Measurements from ENCODE around the gene ZNF136.

The ZNF136 gene

DNA sequence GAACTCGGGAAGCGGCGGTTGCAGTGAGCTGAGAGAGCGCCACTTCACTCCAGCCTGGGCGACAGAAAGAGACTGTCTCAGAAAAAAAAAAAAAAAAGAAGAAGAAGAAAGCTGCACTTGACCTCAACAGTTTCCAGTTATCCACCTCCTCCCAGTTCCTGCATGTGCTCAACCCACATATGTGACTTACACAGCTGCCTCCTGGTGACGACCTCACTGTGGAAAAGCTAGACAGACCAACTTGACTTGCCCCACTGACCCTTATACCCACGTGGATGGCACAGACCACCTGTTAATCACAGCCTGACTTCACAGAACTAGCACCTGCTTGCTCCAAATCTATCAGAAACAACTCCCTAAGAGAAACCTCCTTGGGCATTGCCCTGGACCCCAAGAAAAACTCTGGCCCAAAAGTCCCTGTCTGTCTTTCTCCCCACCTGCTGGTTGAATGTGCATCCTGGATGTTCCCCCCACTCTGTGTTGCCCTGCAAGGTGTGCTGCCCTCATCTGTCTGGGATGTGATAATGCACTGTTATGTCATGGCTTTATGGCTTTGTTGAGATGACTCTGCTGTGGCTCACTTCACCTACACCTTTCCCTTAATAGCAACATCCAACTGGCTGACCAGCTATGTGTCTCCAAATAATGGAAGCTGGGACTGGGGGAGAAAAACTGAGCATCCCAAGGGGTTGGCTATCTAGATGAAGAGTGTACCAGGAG, 25.5 kb upstream of the ZNF136 start:
- H3K27ac ChIP-seq (ENCODE audit: low read depth, low read length): no peak overlapping the region
- H3K23ac ChIP-seq (ENCODE audit: low read length): no peak overlapping the region
- no peak overlapping the region for H2BK120ac ChIP-seq (ENCODE audit: low read depth, low read length)
- no peak overlapping the region for H2BK15ac ChIP-seq (replicated peaks; ENCODE audit: low read depth)
- H3K4me1 ChIP-seq (ENCODE audit: control insufficient read depth, low read depth, low read length): peaks cover 6% of the 10 kb centered on the region
- peaks cover 6% of the 10 kb centered on the region for H3K79me1 ChIP-seq (ENCODE audit: low read length)
- H3K36me3 ChIP-seq (ENCODE audit: control insufficient read depth, insufficient read depth, low read length): peaks cover 17% of the 10 kb centered on the region
- H3K4me3 ChIP-seq (ENCODE audit: low read length): no peak overlapping the region
- no peak overlapping the region for H2AK5ac ChIP-seq (ENCODE audit: low read length)
- H4K5ac ChIP-seq (ENCODE audit: low read length): no peak overlapping the region
- peak; percentile 77 for DNase-seq
- no peaks in the 10 kb centered on the region for H3K27me3 ChIP-seq (ENCODE audit: insufficient read depth, low read length, poor library complexity)
- no CpG with 5 or more reads among the region's 7 CpGs for WGBS (ENCODE audit: extremely low coverage, insufficient coverage, low lambda C conversion rate)
- H3K4ac ChIP-seq (ENCODE audit: low read depth, low read length): no peak overlapping the region
- H4K8ac ChIP-seq (ENCODE audit: low read depth, low read length): no peak overlapping the region
- H3K18ac ChIP-seq (ENCODE audit: low read length): no peak overlapping the region
- H3K4me2 ChIP-seq (ENCODE audit: low read length): no peak overlapping the region
- H3K79me2 ChIP-seq (ENCODE audit: control insufficient read depth, insufficient read depth, low read length): no peaks in the 10 kb centered on the region
- H3K9ac ChIP-seq (ENCODE audit: low read length): no peak overlapping the region
- H3K56ac ChIP-seq (ENCODE audit: low read length): no peak overlapping the region
- H2BK5ac ChIP-seq (ENCODE audit: low read length): no peak overlapping the region

DNA sequence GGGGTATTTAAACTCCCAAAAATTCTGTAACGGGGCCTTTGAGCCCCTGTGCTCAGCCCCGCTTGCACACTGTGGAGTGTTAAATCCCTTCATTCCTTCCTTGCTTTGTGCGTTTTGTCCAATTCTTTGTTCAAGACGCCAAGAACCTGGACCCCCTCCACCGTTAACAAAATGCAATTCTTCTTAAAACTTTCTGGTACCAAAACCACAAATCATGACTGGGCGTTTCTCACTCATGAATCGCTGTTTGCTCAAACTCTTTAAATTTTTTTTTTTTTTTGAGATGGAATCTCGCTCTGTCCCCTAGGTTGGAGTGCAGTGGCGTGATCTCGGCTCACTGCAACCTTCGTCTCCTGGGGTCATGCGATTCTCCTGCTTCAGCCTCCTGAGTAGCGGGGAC, 23.6 kb upstream of the ZNF136 start:
- Histone ChIP-seq H2BK15ac (replicated peaks; ENCODE audit: low read depth) (no peak overlapping the region), H2BK5ac (ENCODE audit: low read length) (no peak overlapping the region), H2BK120ac (ENCODE audit: low read depth, low read length) (no peak overlapping the region), H3K4me2 (ENCODE audit: low read length) (peak overlapping the region; percentile 1), H3K9ac (ENCODE audit: low read length) (peak overlapping the region; percentile 86), H3K4ac (ENCODE audit: low read depth, low read length) (peak overlapping the region; percentile 43), H3K36me3 (ENCODE audit: control insufficient read depth, insufficient read depth, low read length) (peaks cover 4% of the 10 kb centered on the region), H3K18ac (ENCODE audit: low read length) (peak overlapping the region; percentile 77), H3K4me3 (ENCODE audit: low read length) (peak overlapping the region; percentile 91), H3K79me1 (ENCODE audit: low read length) (peaks cover 6% of the 10 kb centered on the region), H3K79me2 (ENCODE audit: control insufficient read depth, insufficient read depth, low read length) (no peaks in the 10 kb centered on the region), H3K27ac (ENCODE audit: low read depth, low read length) (no peak overlapping the region), H2AK5ac (ENCODE audit: low read length) (no peak overlapping the region), H3K27me3 (ENCODE audit: insufficient read depth, low read length, poor library complexity) (no peaks in the 10 kb centered on the region), H3K23ac (ENCODE audit: low read length) (no peak overlapping the region), H3K4me1 (ENCODE audit: control insufficient read depth, low read depth, low read length) (peaks cover 6% of the 10 kb centered on the region), H3K56ac (ENCODE audit: low read length) (peak overlapping the region; percentile 93), H4K8ac (ENCODE audit: low read depth, low read length) (no peak overlapping the region), H4K5ac (ENCODE audit: low read length) (no peak overlapping the region)
- no CpG with 5 or more reads among the region's 13 CpGs for WGBS (ENCODE audit: extremely low coverage, insufficient coverage, low lambda C conversion rate)
- DNase-seq: no peak

DNA sequence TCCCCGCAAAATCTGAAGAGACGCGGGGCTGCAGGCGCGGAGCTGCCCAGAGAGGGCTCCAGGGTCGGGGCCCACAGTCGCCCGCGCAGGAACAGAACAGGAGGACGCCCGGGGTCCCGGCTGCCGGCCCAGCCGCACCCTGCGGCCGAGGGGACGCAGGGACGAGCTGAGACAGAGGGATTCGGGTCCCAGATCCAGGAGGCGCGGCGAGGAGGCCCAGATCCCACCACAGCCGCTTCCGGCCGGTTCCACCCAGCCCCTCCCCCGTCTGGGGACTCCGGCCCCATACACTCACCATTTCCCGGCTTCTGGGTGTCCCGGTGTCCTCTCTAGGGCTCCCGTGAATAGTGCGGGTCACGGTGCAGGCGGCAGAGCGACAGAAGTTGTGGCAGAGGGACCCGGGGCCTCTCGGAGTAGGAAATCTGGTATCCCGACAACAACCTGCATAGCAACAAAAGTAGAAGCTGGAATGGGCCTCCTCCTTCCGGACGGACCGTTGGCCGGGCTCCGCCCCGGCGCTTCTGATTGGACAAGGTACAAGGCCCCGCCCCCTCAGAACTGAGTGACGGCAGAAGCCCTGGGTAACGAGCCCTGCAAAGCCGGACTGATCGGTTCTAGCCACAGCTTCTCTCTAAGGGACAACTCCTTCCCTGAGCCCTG, 22.9 kb upstream of the ZNF136 start, which contains the start of gene ZNF20:
TSS of gene ZNF20 (minus strand) at position 466 of the 660 bp plus-strand sequence. CDS start at position 298, 168 bp downstream.
- Histone ChIP-seq H3K4ac (ENCODE audit: low read depth, low read length) (peak within 1 kb of the TSS; percentile 78), H3K27ac (ENCODE audit: low read depth, low read length) (peak within 1 kb of the TSS; percentile 95), H2BK120ac (ENCODE audit: low read depth, low read length) (no peak within 1 kb of the TSS), H2BK15ac (replicated peaks; ENCODE audit: low read depth) (no peak within 1 kb of the TSS), H3K18ac (ENCODE audit: low read length) (peak within 1 kb of the TSS; percentile 77), H3K79me2 (ENCODE audit: control insufficient read depth, insufficient read depth, low read length) (no peaks in the 10 kb centered on the region), H3K4me3 (ENCODE audit: low read length) (peak within 1 kb of the TSS; percentile 91), H3K23ac (ENCODE audit: low read length) (no peak within 1 kb of the TSS), H3K36me3 (ENCODE audit: control insufficient read depth, insufficient read depth, low read length) (peaks cover 1% of the 10 kb centered on the region), H3K4me2 (ENCODE audit: low read length) (peak within 1 kb of the TSS; percentile 52), H3K27me3 (ENCODE audit: insufficient read depth, low read length, poor library complexity) (no peaks in the 10 kb centered on the region), H4K8ac (ENCODE audit: low read depth, low read length) (no peak within 1 kb of the TSS), H2BK5ac (ENCODE audit: low read length) (no peak within 1 kb of the TSS), H3K79me1 (ENCODE audit: low read length) (peaks cover 6% of the 10 kb centered on the region), H2AK5ac (ENCODE audit: low read length) (no peak within 1 kb of the TSS), H4K5ac (ENCODE audit: low read length) (no peak within 1 kb of the TSS), H3K56ac (ENCODE audit: low read length) (peak within 1 kb of the TSS; percentile 93), H3K9ac (ENCODE audit: low read length) (peak within 1 kb of the TSS; percentile 86), H3K4me1 (ENCODE audit: control insufficient read depth, low read depth, low read length) (peaks cover 6% of the 10 kb centered on the region)
- no CpG with 5 or more reads among the region's 49 CpGs for WGBS (ENCODE audit: extremely low coverage, insufficient coverage, low lambda C conversion rate)
- DNase-seq: peak; percentile 98

DNA sequence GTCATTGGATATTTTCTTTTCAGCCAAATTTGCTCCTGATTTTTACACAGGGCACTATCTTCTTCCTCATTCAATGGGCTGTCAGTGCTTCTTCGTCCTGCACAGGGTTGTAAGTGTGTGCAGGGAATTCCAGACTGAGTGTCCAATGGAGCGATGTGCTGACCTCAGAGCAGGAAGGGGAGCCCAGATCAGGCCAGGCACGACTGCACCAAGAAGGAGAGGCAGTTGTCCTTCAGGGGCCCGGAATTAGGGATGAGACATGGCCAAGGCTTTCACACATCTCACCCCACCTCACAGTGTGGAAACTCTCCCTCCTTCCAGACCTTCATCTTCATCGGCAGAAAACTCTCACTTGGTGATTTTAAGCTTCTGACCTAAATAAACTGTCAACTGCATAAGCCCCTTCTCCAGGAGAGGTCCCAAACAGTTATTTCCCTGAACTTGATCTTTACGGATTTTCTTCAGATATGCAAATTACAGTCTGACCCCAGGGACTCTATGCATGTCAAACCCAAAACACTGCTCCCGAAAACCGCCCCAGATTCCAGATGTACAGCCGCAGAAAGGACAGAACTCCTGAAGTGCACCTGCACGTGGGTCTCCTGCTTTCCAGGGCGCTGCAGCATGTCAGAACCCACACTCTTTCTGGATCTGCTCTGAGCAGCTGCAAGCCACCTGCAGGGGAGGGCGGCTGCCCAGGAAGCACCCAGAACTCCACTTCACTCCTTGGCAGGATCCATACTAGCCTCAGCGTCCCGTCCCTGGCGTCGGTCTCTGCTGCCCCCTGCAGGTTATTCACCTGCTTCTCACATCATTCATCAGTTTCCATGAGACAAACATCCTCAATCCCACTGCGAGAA, 22.1 kb upstream of the ZNF136 start:
- WGBS (ENCODE audit: extremely low coverage, insufficient coverage, low lambda C conversion rate): no CpG with 5 or more reads among the region's 17 CpGs
- H3K79me2 ChIP-seq (ENCODE audit: control insufficient read depth, insufficient read depth, low read length): no peaks in the 10 kb centered on the region
- H3K18ac ChIP-seq (ENCODE audit: low read length): no peak overlapping the region
- H3K27ac ChIP-seq (ENCODE audit: low read depth, low read length): no peak overlapping the region
- peak; percentile 90 for DNase-seq
- peak overlapping the region; percentile 58 for H3K56ac ChIP-seq (ENCODE audit: low read length)
- H2BK5ac ChIP-seq (ENCODE audit: low read length): no peak overlapping the region
- H2AK5ac ChIP-seq (ENCODE audit: low read length): no peak overlapping the region
- H3K9ac ChIP-seq (ENCODE audit: low read length): peak overlapping the region; percentile 34
- no peak overlapping the region for H3K4me3 ChIP-seq (ENCODE audit: low read length)
- H4K8ac ChIP-seq (ENCODE audit: low read depth, low read length): no peak overlapping the region
- peaks cover 6% of the 10 kb centered on the region for H3K79me1 ChIP-seq (ENCODE audit: low read length)
- no peak overlapping the region for H4K5ac ChIP-seq (ENCODE audit: low read length)
- H2BK15ac ChIP-seq (replicated peaks; ENCODE audit: low read depth): no peak overlapping the region
- H2BK120ac ChIP-seq (ENCODE audit: low read depth, low read length): no peak overlapping the region
- H3K36me3 ChIP-seq (ENCODE audit: control insufficient read depth, insufficient read depth, low read length): peaks cover 8% of the 10 kb centered on the region
- peaks cover 6% of the 10 kb centered on the region for H3K4me1 ChIP-seq (ENCODE audit: control insufficient read depth, low read depth, low read length)
- peak overlapping the region; percentile 52 for H3K4me2 ChIP-seq (ENCODE audit: low read length)
- no peak overlapping the region for H3K4ac ChIP-seq (ENCODE audit: low read depth, low read length)
- H3K27me3 ChIP-seq (ENCODE audit: insufficient read depth, low read length, poor library complexity): no peaks in the 10 kb centered on the region
- H3K23ac ChIP-seq (ENCODE audit: low read length): no peak overlapping the region

DNA sequence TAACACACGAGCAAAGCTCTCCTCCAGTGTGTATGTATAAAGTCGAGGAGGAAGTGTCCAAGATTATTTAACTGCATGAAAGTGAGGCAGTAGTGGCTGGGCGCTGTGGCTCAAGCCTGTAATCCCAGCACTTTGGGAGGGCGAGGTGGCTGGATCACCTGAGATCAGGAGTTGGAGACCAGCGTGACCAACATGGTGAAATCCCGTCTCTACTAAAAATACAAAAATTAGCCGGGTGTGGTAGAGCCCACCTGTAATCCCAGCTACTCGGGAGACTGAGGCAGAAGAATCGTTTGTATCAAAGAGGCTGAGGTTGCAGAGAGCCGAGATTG, 21.5 kb upstream of the ZNF136 start:
- Histone ChIP-seq H4K5ac (ENCODE audit: low read length) (no peak overlapping the region), H2BK120ac (ENCODE audit: low read depth, low read length) (no peak overlapping the region), H3K9ac (ENCODE audit: low read length) (no peak overlapping the region), H3K4me2 (ENCODE audit: low read length) (no peak overlapping the region), H3K36me3 (ENCODE audit: control insufficient read depth, insufficient read depth, low read length) (peaks cover 11% of the 10 kb centered on the region), H3K27ac (ENCODE audit: low read depth, low read length) (no peak overlapping the region), H3K56ac (ENCODE audit: low read length) (no peak overlapping the region), H3K23ac (ENCODE audit: low read length) (no peak overlapping the region), H3K79me2 (ENCODE audit: control insufficient read depth, insufficient read depth, low read length) (no peaks in the 10 kb centered on the region), H3K4me1 (ENCODE audit: control insufficient read depth, low read depth, low read length) (peaks cover 6% of the 10 kb centered on the region), H2BK5ac (ENCODE audit: low read length) (no peak overlapping the region), H3K27me3 (ENCODE audit: insufficient read depth, low read length, poor library complexity) (no peaks in the 10 kb centered on the region), H3K79me1 (ENCODE audit: low read length) (peaks cover 6% of the 10 kb centered on the region), H3K4me3 (ENCODE audit: low read length) (no peak overlapping the region), H3K4ac (ENCODE audit: low read depth, low read length) (no peak overlapping the region), H4K8ac (ENCODE audit: low read depth, low read length) (no peak overlapping the region), H2AK5ac (ENCODE audit: low read length) (no peak overlapping the region), H2BK15ac (replicated peaks; ENCODE audit: low read depth) (no peak overlapping the region), H3K18ac (ENCODE audit: low read length) (no peak overlapping the region)
- DNase-seq: no peak
- WGBS (ENCODE audit: extremely low coverage, insufficient coverage, low lambda C conversion rate): no CpG with 5 or more reads among the region's 10 CpGs
